K562 (cell line): ENCODE data around the gene C14orf180. TPM values are rescaled to one million over a fixed set of nuclear protein-coding genes. Genes with fewer than 3 reads are reported as not detected.
A peak's percentile ranks its signal among the peaks of the same experiment; 100 is the strongest.

Experiments used
- ATAC-seq: fragments of 200-7000 bp; cut with Tn5 transposase; 3 replicates; pipeline ENCODE4 v1.9.1; 2020; ENCODE audit warnings: moderate library complexity
- BruUV-seq: library from RNA; stranded (reverse); fragments of 400-500 nt; replicated peaks from 2 replicates; lab custom pipeline; 2021; lab: Mats Ljungman, UMichigan
- CTCF ChIA-PET: fragments of 300-600 bp; formaldehyde crosslinking; extraction: SDS; loops from one replicate; lab custom pipeline; 2021; ENCODE audit warnings: low intra/inter-chr PET ratio; lab: Yijun Ruan, JAX
- POLR2A ChIA-PET: fragments of 300-600, 350-650 bp; sonication (Branson Sonifier 250); formaldehyde crosslinking; extraction: SDS; loops from one replicate; lab custom pipeline; 2021; ENCODE audit warnings: antibody characterized with exemption, inconsistent platforms; lab: Yijun Ruan, JAX
- DNase-seq, 4 experiments: peaks; one replicate each; pipeline versions ENCODE4 v3.0.0 to v3.0.0-alpha.2; 2011 to 2018; ENCODE audit warnings: low spot score in 3 of 4, mixed read lengths in 3 of 4; ENCODE audit errors: extremely low read depth in 1 of 4
- FAIRE-seq: peaks from 2 replicates; lab custom pipeline; 2011; peaks lifted over from hg19 to GRCh38; lab: Jason Lieb, UNC
- H2AFZ ChIP-seq: 2 replicates; pipeline ENCODE4 v1.6.0; 2011; ENCODE audit warnings: low read depth, low read length, control low read depth, inconsistent platforms
- H3K27ac ChIP-seq: fragments of 200-600 bp; 3 replicates; pipeline ENCODE4 v1.8.0; 2011; ENCODE audit warnings: low read depth, mild to moderate bottlenecking, control low read depth, inconsistent platforms, low read length, moderate library complexity, mixed read lengths; ENCODE audit errors: extremely low read depth
- H3K27me3 ChIP-seq, 2 experiments: fragments of 300-600 bp in 1 of 2; 2 replicates in 1 of 2; 3 replicates in 1 of 2; pipeline versions ENCODE4 v1.6.0 to v1.8.0; 2011; ENCODE audit warnings: inconsistent platforms in 2 of 2, low read length in 2 of 2, mild to moderate bottlenecking in 1 of 2, mixed read lengths in 1 of 2, moderate library complexity in 1 of 2; ENCODE audit not compliant: control insufficient read depth in 2 of 2, insufficient read depth in 2 of 2
- H3K36me3 ChIP-seq: fragments of 300-600 bp; 3 replicates; pipeline ENCODE4 v1.8.0; 2011; ENCODE audit warnings: mild to moderate bottlenecking, low read length, inconsistent platforms; ENCODE audit not compliant: control insufficient read depth, insufficient read depth
- H3K4me1 ChIP-seq, 2 experiments: fragments of 200-600 bp in 1 of 2; replicated peaks in 1 of 2; 2 replicates in 1 of 2; 3 replicates in 1 of 2; pipeline versions ENCODE4 v1.5.1 to v1.8.0; 2011; ENCODE audit warnings: inconsistent platforms in 2 of 2, low read length in 2 of 2, mild to moderate bottlenecking in 1 of 2, mixed read lengths in 1 of 2, moderate library complexity in 1 of 2; ENCODE audit not compliant: control insufficient read depth in 2 of 2, insufficient read depth in 2 of 2
- H3K4me2 ChIP-seq: 2 replicates; pipeline ENCODE4 v1.6.1; 2011; ENCODE audit warnings: low read length, control low read depth, inconsistent platforms, mixed read lengths; ENCODE audit not compliant: insufficient read depth
- H3K4me3 ChIP-seq: fragments of 200-600 bp; sonication (generic), shearing (Covaris generic); 2 replicates; pipeline ENCODE4 v1.5.1; 2016; ENCODE audit warnings: control low read depth, inconsistent platforms
- H3K79me2 ChIP-seq: fragments of 200-600 bp; 3 replicates; pipeline ENCODE4 v1.8.0; 2011; ENCODE audit warnings: low read length, inconsistent platforms; ENCODE audit not compliant: control insufficient read depth, insufficient read depth
- H3K9ac ChIP-seq, 2 experiments: 2 replicates each; pipeline versions ENCODE4 v1.6.0 to v1.6.1; 2011; ENCODE audit warnings: low read depth in 2 of 2, low read length in 2 of 2, control low read depth in 1 of 2, inconsistent platforms in 1 of 2, mild to moderate bottlenecking in 1 of 2, mixed read lengths in 1 of 2; ENCODE audit not compliant: insufficient read depth in 1 of 2
- H3K9me1 ChIP-seq: one replicate; pipeline ENCODE4 v1.6.0; 2011; ENCODE audit warnings: inconsistent platforms, mild to moderate bottlenecking, low read length, moderate library complexity; ENCODE audit not compliant: control insufficient read depth, insufficient read depth
- H3K9me3 ChIP-seq: replicated peaks from 2 replicates; pipeline ENCODE4 v1.5.1; 2011; ENCODE audit warnings: low read depth, low read length, inconsistent platforms; ENCODE audit not compliant: control insufficient read depth, insufficient read depth
- H4K20me1 ChIP-seq: replicated peaks from 2 replicates; pipeline ENCODE4 v1.6.1; 2011; ENCODE audit warnings: low read length, inconsistent platforms, mixed read lengths; ENCODE audit not compliant: control insufficient read depth, insufficient read depth
- ATF1 ChIP-seq, 2 experiments: fragments of 450-650 bp in 1 of 2; IDR thresholded peaks; 2 replicates each; pipeline ENCODE4 v1.6.1; 2016; ENCODE audit warnings: missing compliant biosample characterization in 1 of 2, missing genetic modification characterization in 1 of 2
- CBX5 ChIP-seq: IDR thresholded peaks from 2 replicates; pipeline ENCODE4 v1.6.1; 2014; ENCODE audit warnings: low read depth, borderline replicate concordance
- CREB1 ChIP-seq, 2 experiments: sonication (generic) in 1 of 2; formaldehyde crosslinking in 1 of 2; IDR thresholded peaks; 2 replicates each; pipeline versions ENCODE4 v1.6.1 to v1.8.0; 2012 to 2022; ENCODE audit warnings: inconsistent platforms in 1 of 2, mild to moderate bottlenecking in 1 of 2, missing genetic modification reagents in 1 of 2, moderate library complexity in 1 of 2
- FOXK1 ChIP-seq: sonication (generic); formaldehyde crosslinking; IDR thresholded peaks from 2 replicates; pipeline ENCODE4 v1.8.0; 2022; ENCODE audit warnings: missing genetic modification reagents, mild to moderate bottlenecking, borderline replicate concordance
- GABPB1 ChIP-seq: sonication (generic); formaldehyde crosslinking; IDR thresholded peaks from 2 replicates; pipeline ENCODE4 v1.8.0; 2022; ENCODE audit warnings: mild to moderate bottlenecking, missing genetic modification reagents
- MAFG ChIP-seq: fragments of 450-650 bp; conservative IDR thresholded peaks from 2 replicates; pipeline ENCODE4 v1.6.1; 2016; ENCODE audit warnings: missing genetic modification characterization, missing compliant biosample characterization
- PBX2 ChIP-seq, 2 experiments: IDR thresholded peaks in 1 of 2; conservative IDR thresholded peaks in 1 of 2; 2 replicates each; pipeline ENCODE4 v1.6.1; 2016; ENCODE audit warnings: low read depth in 2 of 2, mild to moderate bottlenecking in 1 of 2, missing compliant biosample characterization in 1 of 2, missing genetic modification characterization in 1 of 2, moderate library complexity in 1 of 2
- RHOXF2B ChIP-seq: fragments of 250-450 bp; sonication (Bioruptor Pico); conservative IDR thresholded peaks from 2 replicates; pipeline ENCODE4 v1.5.1; 2021
- UBTF ChIP-seq, 2 experiments: IDR thresholded peaks; 2 replicates each; pipeline ENCODE4 v1.6.1; 2012; ENCODE audit warnings: improper control_type of control experiment in 2 of 2, low read depth in 2 of 2, low read length in 2 of 2, borderline replicate concordance in 1 of 2
- ZNF121 ChIP-seq: sonication (generic); formaldehyde crosslinking; conservative IDR thresholded peaks from 2 replicates; pipeline ENCODE4 v1.8.0; 2022; ENCODE audit warnings: missing genetic modification reagents
- ZNF274 ChIP-seq: IDR thresholded peaks from 2 replicates; pipeline ENCODE4 v1.6.1; 2011; ENCODE audit warnings: low read depth, mild to moderate bottlenecking, low read length, moderate library complexity, borderline replicate concordance
- ZNF655 ChIP-seq: fragments of 250-450 bp; sonication (Bioruptor Pico); IDR thresholded peaks from 2 replicates; pipeline ENCODE4 v1.5.0; 2021
- ZSCAN32 ChIP-seq: fragments of 450-650 bp; formaldehyde crosslinking; IDR thresholded peaks from 2 replicates; pipeline ENCODE4 v1.4.0; 2020; ENCODE audit warnings: mild to moderate bottlenecking, moderate library complexity
- WGBS: fragments of 100-300 bp; shearing (Covaris generic); methylation state at CpG from one replicate; pipeline ENCODE4 v1.1.6; 2016; ENCODE audit warnings: low coverage, mixed read lengths; ENCODE audit not compliant: insufficient coverage; ENCODE audit errors: missing lambda C conversion rate; 5-methylcytosine and 5-hydroxymethylcytosine counted together
- in situ Hi-C: fragments of 300-500 bp; cut with MboI; formaldehyde crosslinking; loops from 4 replicates; pipeline ENCODE4 v1.15.0; 2018; ENCODE audit warnings: inconsistent platforms, mixed read lengths
- intact Hi-C: fragments of 100-400 bp; cut with micrococcal nuclease; formaldehyde crosslinking; loops from 2 replicates; pipeline ENCODE4 v1.14.2; 2022
- polyA plus RNA-seq, 8 experiments: library from polyadenylated mRNA; depleted of rRNA in 4 of 8; stranded (reverse) in 5 of 8; unstranded in 3 of 8; fragments of >200 nt; fragmentation: Nextera tagmentation in 2 of 8; fragmentation: Illumina TruSeq in 1 of 8; extraction: Ambion mirVana in 2 of 8; extraction: Trizol in 1 of 8; gene quantifications; 2 replicates each; pipeline versions ENCODE4 v1.2.1 to v1.2.3, GENCODE V29; 2011 to 2014; ENCODE audit warnings: inconsistent platforms in 1 of 8, missing spikeins in 1 of 8
- total RNA-seq, 7 experiments: library from RNA; depleted of rRNA in 6 of 7; stranded (reverse); fragments of >200 nt in 6 of 7; fragmentation: Illumina TruSeq in 2 of 7; extraction: Trizol in 2 of 7; gene quantifications; 2 replicates each; pipeline versions ENCODE4 v1.2.1 to v1.2.3, GENCODE V29; 2011 to 2021; ENCODE audit warnings: low replicate concordance in 1 of 7

The C14orf180 gene
- total and polyA plus RNA-seq, 9 of the 15 experiments (the other 6 are each of a cell fraction or from before 2014, with no cell fraction given): not detected

- no peak overlapping the region for H3K27ac ChIP-seq
- ATAC-seq (no peak), DNase-seq (no peak), FAIRE-seq (no peak)
- H4K20me1 ChIP-seq: no peaks in the 10 kb centered on the region; the same call in none of the 2 replicates
- no peaks in the 10 kb centered on the region for H3K79me2 ChIP-seq
- ChIA-PET CTCF (no interaction called here), POLR2A (no interaction called here)
- no TSS peak for BruUV-seq
- no peaks in the 10 kb centered on the region for H3K36me3 ChIP-seq
- H3K4me1 ChIP-seq: peaks cover 4 to 48% of the 10 kb centered on the region in 2 experiments; a peak in 4 of 5 replicates
- no peak overlapping the region for H3K9ac ChIP-seq
- intact Hi-C loops: no loop called here
- H3K27me3 ChIP-seq: peaks cover 0 to 22% of the 10 kb centered on the region in 2 experiments; a peak in 2 of 5 replicates
- in situ Hi-C loops: no loop called here
- 3% methylated on average over 7 of the region's 7 CpGs for WGBS
- H2AFZ ChIP-seq: no peak overlapping the region
- no peaks in the 10 kb centered on the region for H3K9me3 ChIP-seq
- H3K9me1 ChIP-seq: no peaks in the 10 kb centered on the region
- no peak overlapping the region for H3K4me3 ChIP-seq
- no peak overlapping the region for H3K4me2 ChIP-seq
- TF ChIP-seq ZNF274 (no peak), CBX5 (no peak), ATF1 (CRISPR knock-in tag; IDR thresholded peaks at IDR 0.05) (no peak), ATF1 (tag; IDR thresholded peaks at IDR 0.05) (peak; percentile 86), UBTF (IDR thresholded peaks at IDR 0.05; ENCODE audit: borderline replicate concordance in 1 of 2, low read depth in 2 of 2, low read length in 2 of 2) (no peak), GABPB1 (no peak), ZSCAN32 (CRISPR knock-in tag) (no peak), FOXK1 (CRISPR knock-in tag) (no peak), PBX2 (CRISPR knock-in tag; IDR thresholded peaks at IDR 0.05; ENCODE audit: low read depth) (no peak), PBX2 (tag; conservative IDR thresholded peaks at IDR 0.05; ENCODE audit: low read depth) (no peak), ZNF655 (CRISPR knock-in tag) (no peak), CREB1 (IDR thresholded peaks at IDR 0.05) (peak; percentile 18; the same call in 1 of the 2 replicates), CREB1 (CRISPR knock-in tag; IDR thresholded peaks at IDR 0.05) (peak; percentile 57; the same call in 1 of the 2 replicates), MAFG (no peak), RHOXF2B (CRISPR knock-in tag) (no peak), ZNF121 (no peak)
Measured at GRCh38 chr14:104572668-104573067, 6.9 kb upstream of the C14orf180 start.
